HCT116 (cell line): ENCODE measurements around the gene BPIFB4. TPM values are rescaled to one million over a fixed set of nuclear protein-coding genes. Genes with fewer than 3 reads are reported as not detected.

Source experiments
- ATAC-seq: fragments of 200-7000 bp; cut with Tn5 transposase; 2 replicates; pipeline ENCODE4 v1.9.1; 2020; ENCODE audit warnings: mild to moderate bottlenecking, moderate library complexity
- BruUV-seq: library from RNA; stranded (reverse); fragments of 400-500 nt; replicated peaks from 2 replicates; lab custom pipeline; 2021; lab: Mats Ljungman, UMichigan
- CTCF ChIA-PET: fragments of 300-600 bp; sonication (Branson Sonifier 250); formaldehyde crosslinking; loops from one replicate; lab custom pipeline; 2021; ENCODE audit warnings: antibody characterized with exemption; lab: Charles Lee
- POLR2A ChIA-PET: fragments of 300-600, 350-600 bp; sonication (Branson Sonifier 250); formaldehyde crosslinking; loops from one replicate; lab custom pipeline; 2021; ENCODE audit warnings: antibody characterized with exemption; lab: Charles Lee
- RAD21 ChIA-PET, 2 experiments: fragments of 300-600 bp; sonication (Branson Sonifier 250); formaldehyde crosslinking; loops; one replicate each; lab custom pipeline; 2023; ENCODE audit warnings: low total read pairs in 2 of 2; ENCODE audit not compliant: uncharacterized antibody in 2 of 2, unreplicated experiment in 2 of 2, low non-redundant PET in 1 of 2; lab: Charles Lee
- DNase-seq: peaks from one replicate; pipeline ENCODE4 v3.0.0-alpha.2; 2010; ENCODE audit warnings: low read depth, low spot score
- H2AFZ ChIP-seq: fragments of 200-600 bp; shearing (Covaris generic), sonication (generic); 2 replicates; pipeline ENCODE4 v1.6.1; 2017; ENCODE audit warnings: low read depth, mixed run types, mixed read lengths, antibody characterized with exemption, low read length; ENCODE audit not compliant: poor library complexity, severe bottlenecking
- H3K27ac ChIP-seq: 2 replicates; pipeline ENCODE4 v1.5.1; 2012; ENCODE audit warnings: low read depth, low read length
- H3K27me3 ChIP-seq: fragments of 200-600 bp; sonication (generic); 2 replicates; pipeline ENCODE4 v1.6.1; 2016; ENCODE audit warnings: mixed run types, low read length, mixed read lengths; ENCODE audit not compliant: insufficient read depth
- H3K36me3 ChIP-seq, 2 experiments: fragments of 200-500 bp in 1 of 2; fragments of 200-600 bp in 1 of 2; sonication (Bioruptor generic) in 1 of 2; sonication (generic) in 1 of 2; 2 replicates each; pipeline versions ENCODE4 v1.5.1 to v1.6.1; 2014 to 2016; ENCODE audit warnings: low read length in 2 of 2, inconsistent platforms in 1 of 2, mixed read lengths in 1 of 2, mixed run types in 1 of 2; ENCODE audit not compliant: insufficient read depth in 2 of 2, control insufficient read depth in 1 of 2
- H3K4me1 ChIP-seq, 2 experiments: fragments of 200-600 bp in 1 of 2; sonication (generic) in 1 of 2; 2 replicates each; pipeline versions ENCODE4 v1.5.1 to v1.6.1; 2012 to 2017; ENCODE audit warnings: low read length in 2 of 2, inconsistent platforms in 1 of 2, mild to moderate bottlenecking in 1 of 2, mixed read lengths in 1 of 2, mixed run types in 1 of 2, moderate library complexity in 1 of 2; ENCODE audit not compliant: insufficient read depth in 2 of 2, control insufficient read depth in 1 of 2
- H3K4me2 ChIP-seq: fragments of 200-600 bp; sonication (generic); 2 replicates; pipeline ENCODE4 v1.6.1; 2017; ENCODE audit warnings: mixed run types, low read length, mixed read lengths
- H3K4me3 ChIP-seq, 2 experiments: fragments of 200-600 bp in 1 of 2; sonication (generic) in 1 of 2; replicated peaks in 1 of 2; 2 replicates each; pipeline ENCODE4 v1.5.1; 2011 to 2016; ENCODE audit warnings: low read length in 2 of 2, control low read depth in 1 of 2, low read depth in 1 of 2, mild to moderate bottlenecking in 1 of 2, mixed read lengths in 1 of 2, mixed run types in 1 of 2
- H3K79me2 ChIP-seq: fragments of 200-600 bp; sonication (generic); 2 replicates; pipeline ENCODE4 v1.6.1; 2017; ENCODE audit warnings: mild to moderate bottlenecking, mixed run types, low read length, moderate library complexity, mixed read lengths; ENCODE audit not compliant: insufficient read depth
- H3K9ac ChIP-seq: fragments of 200-600 bp; sonication (generic); 2 replicates; pipeline ENCODE4 v1.6.1; 2016; ENCODE audit warnings: low read length, mixed read lengths
- H3K9me2 ChIP-seq: fragments of 200-600 bp; sonication (generic), shearing (Covaris generic); 2 replicates; pipeline ENCODE4 v1.6.1; 2017; ENCODE audit warnings: mixed run types, mild to moderate bottlenecking, moderate library complexity; ENCODE audit not compliant: insufficient read depth
- H3K9me3 ChIP-seq, 2 experiments: fragments of 200-500 bp in 1 of 2; fragments of 200-600 bp in 1 of 2; sonication (Bioruptor generic) in 1 of 2; sonication (generic) in 1 of 2; 2 replicates each; pipeline ENCODE4 v1.6.1; 2014 to 2017; ENCODE audit warnings: low read length in 2 of 2, mixed read lengths in 2 of 2, inconsistent platforms in 1 of 2, low read depth in 1 of 2, mild to moderate bottlenecking in 1 of 2, mixed run types in 1 of 2, moderate library complexity in 1 of 2; ENCODE audit not compliant: control insufficient read depth in 1 of 2, insufficient read depth in 1 of 2
- H4K20me1 ChIP-seq: fragments of 200-600 bp; sonication (generic), shearing (Covaris generic); 2 replicates; pipeline ENCODE4 v1.6.1; 2017; ENCODE audit warnings: mixed run types, mild to moderate bottlenecking, moderate library complexity; ENCODE audit not compliant: insufficient read depth
- CBX3 ChIP-seq: IDR thresholded peaks from 2 replicates; pipeline ENCODE4 v1.6.1; 2012; ENCODE audit warnings: low read depth
- EZH2 ChIP-seq: fragments of 200-600 bp; sonication (generic); IDR thresholded peaks from 2 replicates; pipeline ENCODE4 v1.6.1; 2017; ENCODE audit warnings: antibody characterized with exemption, mixed run types
- EZH2phosphoT487 ChIP-seq: fragments of 200-600 bp; IDR thresholded peaks from 2 replicates; pipeline ENCODE4 v1.6.1; 2018; ENCODE audit warnings: antibody characterized with exemption, borderline replicate concordance
- JUND ChIP-seq: IDR thresholded peaks from 2 replicates; pipeline ENCODE4 v1.6.1; 2012
- POLR2A ChIP-seq: IDR thresholded peaks from 2 replicates; pipeline ENCODE4 v1.7.0; 2011; ENCODE audit warnings: borderline replicate concordance; ENCODE audit not compliant: insufficient read depth, insufficient read length; ENCODE audit errors: extremely low read depth
- POLR2AphosphoS5 ChIP-seq: IDR thresholded peaks from 2 replicates; pipeline ENCODE4 v1.6.1; 2011; ENCODE audit warnings: mild to moderate bottlenecking, low read depth, low read length, moderate library complexity
- RAD21 ChIP-seq: IDR thresholded peaks from 2 replicates; pipeline ENCODE4 v1.6.1; 2012; ENCODE audit warnings: low read depth, mild to moderate bottlenecking
- SRF ChIP-seq: IDR thresholded peaks from 2 replicates; pipeline ENCODE4 v1.6.1; 2012; ENCODE audit warnings: low read depth
- YY1 ChIP-seq: IDR thresholded peaks from 2 replicates; pipeline ENCODE4 v1.6.1; 2011; ENCODE audit warnings: low read length, low read depth, moderate library complexity, mild to moderate bottlenecking; ENCODE audit not compliant: insufficient replicate concordance; ENCODE audit errors: extremely low read depth
- ZFX ChIP-seq: fragments of 450-650 bp; IDR thresholded peaks from 2 replicates; pipeline ENCODE4 v1.6.1; 2017
- ZNF274 ChIP-seq: fragments of 200-500 bp; sonication (Bioruptor generic); IDR thresholded peaks from 2 replicates; pipeline ENCODE4 v1.6.1; 2014; ENCODE audit warnings: mild to moderate bottlenecking, low read depth, low read length, inconsistent platforms
- intact Hi-C: fragments of 100-400 bp; cut with micrococcal nuclease; formaldehyde crosslinking; loops from 2 replicates; pipeline ENCODE4 v1.10.0; 2022
- total RNA-seq: library from RNA; stranded (reverse); gene quantifications from one replicate; pipeline ENCODE4 v1.2.1, GENCODE V29; 2021; ENCODE audit not compliant: unreplicated experiment
- TF ChIP-seq, protein P1 (sequence below): IDR thresholded peaks from 2 replicates; pipeline ENCODE4 v1.6.1; 2012

BPIFB4 gene
- total RNA-seq, 1 experiment from 2014 or later, result not detected

DNA sequence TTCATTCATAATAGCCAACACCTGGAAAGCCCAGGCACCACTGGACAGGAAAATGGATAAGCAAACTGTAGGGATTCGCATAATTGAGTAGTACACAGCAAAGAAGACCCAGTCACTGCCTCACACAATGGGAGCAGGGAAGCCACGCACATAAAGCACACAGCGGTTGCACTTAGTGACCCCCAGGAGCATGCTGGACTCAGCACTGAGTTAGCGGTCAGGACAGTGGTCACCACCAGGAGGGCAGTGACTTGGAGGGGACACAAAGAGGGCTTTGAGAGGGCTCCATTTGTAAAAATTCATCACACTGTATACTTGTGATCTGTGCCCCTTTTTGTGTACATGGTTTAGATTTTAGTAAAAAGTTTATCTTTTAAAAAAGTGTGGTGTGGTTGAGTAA is 28.1 kb upstream of the BPIFB4 start:
- Histone ChIP-seq H3K4me1 (no peaks in the 10 kb centered on the region), H3K79me2 (no peaks in the 10 kb centered on the region), H3K27me3 (no peaks in the 10 kb centered on the region), H2AFZ (no peak overlapping the region), H3K9me3 (no peaks in the 10 kb centered on the region; a peak in 1 of 4 replicates), H4K20me1 (no peaks in the 10 kb centered on the region), H3K27ac (no peak overlapping the region), H3K4me2 (no peak overlapping the region), H3K9ac (no peak overlapping the region), H3K36me3 (no peaks in the 10 kb centered on the region), H3K4me3 (no peak overlapping the region), H3K9me2 (no peaks in the 10 kb centered on the region)
- RAD21 ChIA-PET, result no interaction called here
- intact Hi-C loops, result no loop called here
- DNase-seq (no peak), ATAC-seq (no peak)
- no peak for TF ChIP-seq POLR2A
- no peak for TF ChIP-seq SRF
- no peak for TF ChIP-seq EZH2phosphoT487
- TF ChIP-seq ZNF274, result no peak
- TF ChIP-seq ZFX, result no peak
- TF ChIP-seq POLR2AphosphoS5, result no peak
- TF ChIP-seq EZH2, result no peak
- no peak for TF ChIP-seq YY1
- TF ChIP-seq RAD21, result no peak
- no peak for TF ChIP-seq CBX3
- no peak for TF ChIP-seq JUND
- TF ChIP-seq, protein P1, sequence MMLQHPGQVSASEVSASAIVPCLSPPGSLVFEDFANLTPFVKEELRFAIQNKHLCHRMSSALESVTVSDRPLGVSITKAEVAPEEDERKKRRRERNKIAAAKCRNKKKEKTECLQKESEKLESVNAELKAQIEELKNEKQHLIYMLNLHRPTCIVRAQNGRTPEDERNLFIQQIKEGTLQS, result no peak
- CTCF ChIA-PET, result no interaction called here
- BruUV-seq, result no TSS peak
- POLR2A ChIA-PET, result no interaction called here
